Stimulated activated CD8-positive, alpha-beta memory T cell treated with anti-CD3 and anti-CD28 coated beads, Interleukin-4, amount 100 ng/mL, for 4 hours (primary cell): ENCODE data around the gene UGGT2.
"Not testable (repeated sequence)": the region's sequence is repeated elsewhere in the genome, so short reads cannot be mapped to it uniquely, and the experiment has no call there.

ENCODE experiments used
- DNase-seq, 2 donors: peaks; one replicate each; pipeline ENCODE4 v3.0.0-alpha.2; 2020; ENCODE audit warnings: low read depth in 2 of 2, low spot score in 1 of 2

UGGT2 gene

GRCh38 chr13:95805921-95806320 lies 247.3 kb downstream of the UGGT2 start:
- no peak for DNase-seq

DNA sequence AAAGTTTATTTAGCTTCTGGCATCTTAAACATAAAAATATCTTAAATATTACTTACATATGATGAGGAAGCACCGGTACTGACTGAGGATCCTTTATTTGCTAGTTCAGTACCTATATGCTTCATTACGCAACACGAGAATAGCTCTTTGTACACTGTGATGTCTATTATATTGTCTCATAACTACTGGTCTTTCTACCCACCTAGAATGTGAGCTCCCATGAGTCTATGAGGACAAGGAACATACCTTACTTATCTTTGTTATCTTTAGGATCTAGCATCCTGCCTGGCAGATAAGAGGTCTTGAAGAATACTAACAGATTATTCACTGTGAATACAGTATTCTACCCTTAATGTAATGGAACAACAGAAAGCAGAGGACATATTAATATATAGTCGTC lies 251.4 kb downstream of the UGGT2 start:
- DNase-seq = no peak

DNA sequence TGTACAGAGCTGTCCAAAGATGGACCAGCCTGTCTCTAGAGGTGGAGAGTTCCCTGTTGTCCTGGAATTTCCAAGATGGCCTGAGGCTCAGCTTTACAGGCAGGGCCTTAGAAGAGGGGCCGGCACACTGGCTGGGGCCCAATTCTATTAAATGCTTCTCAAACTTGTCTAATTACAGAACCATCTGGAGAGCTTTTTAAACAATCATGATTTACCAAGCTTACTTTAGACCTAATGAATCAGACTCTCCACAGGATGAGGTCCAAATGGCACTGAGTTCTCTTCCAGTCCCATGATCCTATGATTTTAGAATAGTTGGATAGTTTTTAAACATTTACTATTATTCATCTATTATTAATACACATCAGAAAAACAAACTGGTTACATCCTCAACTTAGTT lies 252.8 kb downstream of the UGGT2 start:
- DNase-seq = no peak

GRCh38 chr13:95797016-95797415 lies 256.2 kb downstream of the UGGT2 start:
- no peak for DNase-seq

DNA sequence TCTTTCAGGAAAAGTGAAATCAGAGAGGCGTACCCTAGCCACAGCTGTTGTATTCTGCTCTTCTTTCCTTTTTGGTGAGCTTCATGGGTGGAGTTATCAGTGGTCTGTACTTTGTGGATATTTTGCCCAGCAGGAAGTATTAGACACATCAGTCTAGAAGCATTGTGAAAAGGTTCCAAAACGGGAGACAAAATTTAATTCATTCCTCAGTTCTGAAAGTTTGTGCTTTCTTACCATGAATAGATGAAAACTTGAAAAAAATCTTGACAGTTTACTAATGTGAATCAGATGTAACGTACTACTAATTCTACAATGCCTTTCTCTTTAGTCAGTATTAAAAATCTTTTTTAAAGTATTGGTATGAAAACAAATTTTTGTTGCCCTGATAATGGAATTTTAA lies 259.4 kb downstream of the UGGT2 start:
- no peak for DNase-seq

DNA sequence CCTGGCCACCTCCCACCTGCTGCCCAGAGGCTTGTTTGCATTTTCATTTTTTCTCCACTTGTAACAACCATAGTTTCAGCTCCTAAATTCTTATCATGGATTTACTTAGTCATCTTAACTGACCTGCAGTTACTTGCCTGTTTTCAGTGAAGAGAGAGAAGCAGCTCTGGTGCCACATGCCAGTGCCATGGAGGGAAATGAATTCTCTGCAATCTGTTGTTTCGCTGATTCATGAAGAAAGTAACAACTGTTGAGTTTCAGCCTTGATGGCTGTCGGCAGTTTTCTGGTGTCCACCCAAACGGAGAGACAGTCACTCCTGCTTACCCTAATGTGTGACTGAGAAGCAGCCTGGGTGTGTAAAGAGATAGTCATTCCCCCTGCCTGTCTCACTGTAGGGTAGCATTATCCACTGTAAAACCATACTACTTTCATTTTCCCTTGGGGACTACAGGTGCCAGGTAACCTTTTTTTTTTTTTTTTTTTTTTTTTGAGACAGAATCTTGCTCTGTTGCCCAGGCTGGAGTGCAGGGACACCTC lies 260.1 kb downstream of the UGGT2 start:
- DNase-seq = no peak

DNA sequence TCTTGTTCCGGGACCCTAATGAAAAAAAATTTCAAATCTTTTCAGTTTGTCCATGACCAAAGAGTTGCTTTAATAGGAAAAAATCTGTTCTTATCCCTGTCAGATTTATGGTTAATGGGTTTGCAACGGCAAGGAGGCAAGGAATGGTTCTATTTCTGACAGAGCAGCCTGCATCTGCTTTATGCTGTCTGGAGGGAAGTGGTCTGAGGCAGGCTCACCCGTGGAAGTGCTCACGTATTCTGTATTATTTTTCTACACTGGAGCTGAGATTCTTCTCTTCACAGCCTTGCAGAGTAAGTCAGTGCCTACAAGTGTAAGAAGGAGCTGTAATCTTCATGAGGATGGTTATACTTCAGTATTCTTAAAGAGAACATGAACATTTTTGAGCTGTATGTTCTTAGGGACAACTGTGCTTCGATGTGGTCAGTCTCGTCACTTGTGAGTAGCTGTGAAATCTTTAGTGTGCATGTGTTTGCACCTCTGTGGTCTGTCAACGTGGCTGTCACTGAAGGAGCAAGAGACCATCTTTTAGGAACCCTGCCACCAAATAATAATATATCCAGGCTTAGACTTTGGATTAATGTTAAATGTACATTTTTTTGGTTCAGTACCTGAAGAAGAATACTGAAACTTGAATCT lies 262.0 kb downstream of the UGGT2 start:
- no peak for DNase-seq

DNA sequence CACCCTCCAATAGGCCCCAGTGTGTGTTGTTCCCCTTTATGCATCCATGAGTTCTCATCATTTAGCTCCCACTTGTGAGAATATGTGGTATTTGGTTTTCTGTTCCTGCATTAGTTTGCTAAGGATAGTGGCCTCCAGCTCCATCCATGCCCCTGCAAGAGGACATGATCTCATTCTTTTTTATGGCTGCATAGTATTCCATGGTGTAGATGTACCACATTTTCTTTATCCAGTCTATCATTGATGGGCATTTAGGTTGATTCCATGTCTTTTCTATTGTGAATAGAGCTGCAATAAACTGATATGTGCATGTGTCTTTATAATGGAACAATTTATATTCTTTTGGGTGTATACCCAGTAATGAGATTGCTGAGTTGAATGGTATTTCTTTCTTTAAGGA lies 263.9 kb downstream of the UGGT2 start:
- not testable (repeated sequence) for DNase-seq

GRCh38 chr13:95788100-95788463 lies 265.1 kb downstream of the UGGT2 start:
- no peak for DNase-seq

DNA sequence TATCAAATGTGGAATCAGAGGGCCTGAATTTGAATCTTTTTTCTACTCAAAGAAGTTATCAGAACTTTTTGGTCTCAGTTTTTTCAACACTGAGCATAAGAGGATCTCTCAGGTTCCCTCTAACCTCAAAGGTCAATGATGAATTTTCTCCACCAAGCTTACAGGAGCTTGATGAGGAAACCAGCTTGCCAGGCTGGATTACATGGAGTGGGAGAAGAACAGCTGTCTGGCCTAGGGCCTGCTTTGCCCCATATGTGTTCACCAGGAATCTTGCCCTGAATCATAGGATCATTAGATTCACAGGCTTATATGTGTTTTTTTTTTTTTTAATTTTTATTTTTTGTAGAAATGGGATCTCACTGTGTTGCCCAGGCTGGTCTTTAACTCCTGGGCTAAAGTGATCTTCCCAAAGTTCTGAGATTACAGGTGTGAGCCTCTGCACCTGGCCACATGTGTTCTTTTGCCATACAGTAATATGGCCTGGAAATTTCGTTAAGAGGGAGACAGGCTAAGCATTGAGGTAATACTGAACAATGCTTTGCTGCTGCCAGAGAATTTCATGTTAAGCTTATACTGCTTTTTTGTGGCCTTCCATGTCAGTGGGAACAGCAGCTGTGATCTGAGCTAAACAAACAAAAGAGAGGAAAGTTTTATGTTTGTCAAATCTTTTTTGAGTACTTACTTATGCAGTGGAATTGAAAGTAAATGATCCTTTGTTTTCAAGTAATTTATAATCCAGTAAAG lies 265.7 kb downstream of the UGGT2 start:
- DNase-seq = no peak

- no peak for DNase-seq
Observed at GRCh38 chr13:95784900-95785290, 268.3 kb downstream of the UGGT2 start.

GRCh38 chr13:95784161-95784899 lies 268.9 kb downstream of the UGGT2 start:
- no peak for DNase-seq

DNA sequence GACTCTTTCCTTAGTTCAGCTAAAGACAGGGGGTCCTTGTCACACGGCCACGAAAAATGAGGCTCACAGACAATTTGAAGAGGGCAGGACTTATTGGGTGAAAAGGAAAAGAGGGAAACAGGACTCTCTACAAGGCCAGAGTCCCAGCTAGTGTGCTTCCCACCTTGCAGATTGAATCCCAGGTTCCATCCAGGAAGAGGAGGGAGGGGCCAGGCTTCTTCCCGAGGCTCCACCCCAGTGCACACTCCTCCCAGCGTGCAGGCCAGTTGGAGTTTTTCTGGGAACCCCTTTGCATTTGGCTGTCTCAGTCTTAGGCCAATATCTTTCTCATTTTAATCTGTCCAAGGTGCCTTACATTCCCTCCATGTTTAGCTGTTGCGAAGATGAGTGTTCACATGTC lies 269.5 kb downstream of the UGGT2 start:
- DNase-seq = no peak

- not testable (repeated sequence) for DNase-seq
Observed at GRCh38 chr13:95781940-95782339, 271.3 kb downstream of the UGGT2 start.

DNA sequence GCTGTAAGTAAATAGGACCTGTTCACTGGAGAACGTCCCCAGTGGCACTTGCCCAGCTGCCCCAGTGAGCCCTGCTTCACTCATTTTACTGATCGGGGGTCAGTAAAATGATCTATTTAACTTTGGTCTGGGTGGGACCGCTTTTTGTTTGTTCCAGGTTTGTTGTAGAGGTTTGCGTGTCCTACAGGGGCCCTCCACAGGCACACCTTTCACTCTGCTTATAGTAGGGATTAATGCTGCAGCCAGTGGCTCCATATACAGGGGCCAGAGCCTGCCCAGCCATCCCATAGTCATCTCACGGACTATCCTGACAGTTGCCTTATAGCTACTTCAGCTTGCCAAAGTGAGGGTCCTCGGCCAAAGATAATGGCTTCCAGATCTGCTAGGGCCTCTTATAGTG lies 272.2 kb downstream of the UGGT2 start:
- DNase-seq = no peak

DNA sequence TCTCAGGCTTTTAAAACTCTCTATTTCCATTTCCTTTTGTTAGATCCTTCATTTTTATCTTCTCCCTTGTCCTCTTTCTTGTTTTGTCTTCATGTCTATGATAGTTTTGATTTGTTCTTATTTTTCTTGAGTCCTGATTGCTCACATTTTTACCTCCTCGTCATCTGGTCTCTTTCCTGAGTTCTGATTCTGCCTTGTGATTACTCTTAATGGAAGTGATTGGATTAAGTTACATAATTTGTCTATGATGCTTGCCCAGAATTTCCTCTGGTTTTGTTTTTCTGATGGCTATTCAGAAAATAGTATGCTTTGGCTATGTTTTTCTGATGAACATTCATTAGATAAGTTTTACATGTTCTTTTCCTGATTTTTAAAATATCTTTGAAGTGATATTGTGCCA lies 273.7 kb downstream of the UGGT2 start:
- no peak for DNase-seq

- no peak for DNase-seq
Observed at GRCh38 chr13:95771905-95772304, 281.3 kb downstream of the UGGT2 start.

DNA sequence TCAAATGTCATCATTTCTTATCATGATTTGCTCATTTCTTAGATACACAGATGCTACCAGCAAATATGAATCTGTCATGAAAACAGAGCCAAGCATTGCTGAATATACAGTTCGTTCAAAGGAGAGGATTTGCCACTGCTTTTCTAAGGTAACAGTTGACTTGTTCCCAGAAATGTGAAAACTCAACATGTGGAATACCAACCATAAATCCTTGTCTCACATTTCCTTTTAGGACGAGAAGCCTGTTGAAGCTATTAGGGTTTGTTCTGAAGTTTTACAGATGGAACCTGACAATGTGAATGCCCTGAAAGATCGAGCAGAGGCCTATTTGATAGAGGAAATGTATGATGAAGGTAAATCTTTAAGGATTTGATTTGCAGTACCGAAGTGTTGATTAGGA lies 289.6 kb downstream of the UGGT2 start:
- DNase-seq = no peak

DNA sequence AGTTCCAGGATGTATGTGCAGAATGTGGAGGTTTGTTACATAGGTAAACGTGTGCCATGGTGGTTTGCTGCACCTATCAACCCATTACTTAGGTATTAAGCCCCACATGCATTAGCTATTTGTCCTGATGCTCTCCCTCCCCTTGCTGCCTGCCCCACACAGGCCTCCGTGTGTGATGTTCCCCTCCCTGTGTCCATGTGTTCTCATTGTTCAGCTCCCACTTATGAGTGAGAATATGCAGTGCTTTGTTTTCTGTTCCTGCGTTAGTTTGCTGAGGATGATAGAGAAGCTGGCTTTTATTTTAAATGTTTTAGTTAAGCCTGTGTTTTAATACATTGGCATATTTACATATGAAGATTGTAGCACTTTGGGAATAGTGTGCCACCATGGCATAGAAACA lies 290.6 kb downstream of the UGGT2 start:
- DNase-seq = not testable (repeated sequence)

GRCh38 chr13:95756072-95756471 lies 297.1 kb downstream of the UGGT2 start:
- DNase-seq = no peak

- DNase-seq = no peak
Observed at GRCh38 chr13:95754069-95754468, 299.1 kb downstream of the UGGT2 start.

DNA sequence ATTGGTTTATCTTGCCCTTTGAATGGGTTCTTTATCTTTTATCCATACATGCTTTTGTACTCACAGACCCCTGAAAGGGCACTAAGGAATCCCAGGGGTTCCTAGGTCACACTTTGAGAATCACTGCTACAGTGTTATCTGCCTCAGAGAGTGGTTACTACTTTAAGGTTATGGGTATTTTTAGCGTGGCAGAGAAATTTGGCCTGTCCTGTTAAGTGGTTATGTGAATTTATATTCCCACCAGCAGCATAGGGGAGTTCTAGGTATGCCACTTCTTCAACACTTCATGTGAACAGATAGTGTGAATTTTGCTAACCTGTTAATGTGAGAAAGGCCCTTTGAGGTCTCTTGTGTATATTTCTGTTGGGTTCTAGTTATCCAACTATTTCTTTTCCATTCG lies 300.5 kb downstream of the UGGT2 start:
- DNase-seq = no peak
